ENCODE measurements around the gene CCNY.

DNA sequence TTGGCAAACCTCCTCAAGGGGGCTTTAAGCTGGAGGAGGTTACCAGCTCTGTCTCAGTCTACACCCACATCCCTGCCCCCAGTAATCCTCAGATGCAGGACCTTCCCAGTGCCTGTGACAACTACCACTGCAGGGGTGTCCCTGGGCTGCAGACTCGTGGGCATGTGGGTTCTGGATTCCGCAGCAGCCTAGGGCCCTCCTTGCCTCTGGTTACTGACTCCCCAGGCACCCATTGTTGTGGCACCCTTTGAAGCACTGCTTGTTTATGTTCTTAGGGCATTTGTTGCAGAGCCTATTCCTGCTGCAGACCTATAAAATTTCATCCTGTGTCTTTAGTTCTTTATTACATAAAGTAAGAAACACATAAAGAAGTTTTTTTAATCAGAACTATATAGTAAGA, 217.7 kb downstream of the CCNY start:
- TF ChIP-seq YY1 (IDR thresholded peaks at IDR 0.05; ENCODE audit: insufficient read depth, insufficient read length) (no peak), ZNF274 (IDR thresholded peaks at IDR 0.05; ENCODE audit: low read depth, low read length) (no peak)
